ENCODE results near the gene OR1F1.

GRCh38 chr16:3187798-3188674, at the start of gene OR1F1:
- TF ChIP-seq RNF2 (IDR thresholded peaks at IDR 0.05): no peak
- TF ChIP-seq ZFP1 (CRISPR knock-in tag; IDR thresholded peaks at IDR 0.05): no peak
